Type B pancreatic cell (in vitro differentiated cells): ENCODE results near the gene PRH2. TPM values are rescaled to one million over a fixed set of nuclear protein-coding genes. Genes with fewer than 3 reads are reported as not detected.

ENCODE experiments used
- DNase-seq: peaks from one replicate; pipeline ENCODE4 v3.0.0; 2021; ENCODE audit warnings: mixed read lengths; ENCODE audit not compliant: unreplicated experiment; ENCODE audit errors: extremely low spot score
- H3K27ac Mint-ChIP-seq: 2 replicates; pipeline ENCODE4 v1.8.0; 2021; ENCODE audit warnings: mild to moderate bottlenecking, mixed read lengths
- H3K27me3 Mint-ChIP-seq: 2 replicates; pipeline ENCODE4 v1.8.0; 2021; ENCODE audit warnings: mixed read lengths
- H3K36me3 Mint-ChIP-seq: 2 replicates; pipeline ENCODE4 v1.8.0; 2021; ENCODE audit warnings: mixed read lengths
- H3K4me1 Mint-ChIP-seq: one replicate; pipeline ENCODE4 v1.8.0; 2021; ENCODE audit warnings: mixed read lengths; ENCODE audit not compliant: unreplicated experiment
- H3K4me3 Mint-ChIP-seq: 2 replicates; pipeline ENCODE4 v1.8.0; 2021; ENCODE audit warnings: mild to moderate bottlenecking, mixed read lengths
- H3K9me3 Mint-ChIP-seq: 2 replicates; pipeline ENCODE4 v1.8.0; 2021; ENCODE audit warnings: mixed read lengths
- total RNA-seq: library from RNA; stranded (reverse); gene quantifications from 2 replicates; pipeline ENCODE4 v1.2.1, GENCODE V29; 2021; ENCODE audit warnings: low replicate concordance
- TF ChIP-seq, protein P1 (sequence below): fragments of 200-600 bp; sonication (generic); conservative IDR thresholded peaks from 2 replicates; pipeline ENCODE4 v1.5.0; 2021; ENCODE audit warnings: antibody characterized with exemption, mild to moderate bottlenecking

PRH2 gene
- total RNA-seq, 1 donor from 2014 or later = not detected

DNA sequence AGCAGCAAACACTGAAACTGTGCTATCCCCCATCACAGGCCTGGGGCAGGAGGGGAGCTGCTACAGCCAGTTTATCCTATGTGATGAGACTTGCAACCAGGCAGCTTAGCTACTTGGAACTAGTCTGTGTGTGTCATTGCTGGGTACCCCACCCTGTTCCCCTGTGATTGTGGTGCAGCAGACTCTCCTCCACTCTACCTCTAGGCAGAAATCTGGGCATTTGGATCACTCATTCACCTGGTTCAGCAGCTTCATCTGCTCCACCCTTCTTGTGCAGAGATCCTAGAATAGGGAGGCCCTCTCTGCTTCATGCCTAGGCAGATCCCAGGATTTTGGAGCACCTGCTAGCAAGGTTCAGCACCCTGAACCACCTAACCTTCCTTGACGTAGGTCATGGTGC lies 28.5 kb upstream of the PRH2 start:
- Mint-ChIP-seq H3K4me1 (no peaks in the 10 kb centered on the region), H3K27me3 (no peaks in the 10 kb centered on the region), H3K4me3 (no peak overlapping the region), H3K36me3 (peaks cover 35% of the 10 kb centered on the region), H3K27ac (no peak overlapping the region), H3K9me3 (peaks cover 18% of the 10 kb centered on the region)
- TF ChIP-seq, protein P1, sequence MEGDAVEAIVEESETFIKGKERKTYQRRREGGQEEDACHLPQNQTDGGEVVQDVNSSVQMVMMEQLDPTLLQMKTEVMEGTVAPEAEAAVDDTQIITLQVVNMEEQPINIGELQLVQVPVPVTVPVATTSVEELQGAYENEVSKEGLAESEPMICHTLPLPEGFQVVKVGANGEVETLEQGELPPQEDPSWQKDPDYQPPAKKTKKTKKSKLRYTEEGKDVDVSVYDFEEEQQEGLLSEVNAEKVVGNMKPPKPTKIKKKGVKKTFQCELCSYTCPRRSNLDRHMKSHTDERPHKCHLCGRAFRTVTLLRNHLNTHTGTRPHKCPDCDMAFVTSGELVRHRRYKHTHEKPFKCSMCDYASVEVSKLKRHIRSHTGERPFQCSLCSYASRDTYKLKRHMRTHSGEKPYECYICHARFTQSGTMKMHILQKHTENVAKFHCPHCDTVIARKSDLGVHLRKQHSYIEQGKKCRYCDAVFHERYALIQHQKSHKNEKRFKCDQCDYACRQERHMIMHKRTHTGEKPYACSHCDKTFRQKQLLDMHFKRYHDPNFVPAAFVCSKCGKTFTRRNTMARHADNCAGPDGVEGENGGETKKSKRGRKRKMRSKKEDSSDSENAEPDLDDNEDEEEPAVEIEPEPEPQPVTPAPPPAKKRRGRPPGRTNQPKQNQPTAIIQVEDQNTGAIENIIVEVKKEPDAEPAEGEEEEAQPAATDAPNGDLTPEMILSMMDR = no peak
- no peak for DNase-seq

DNA sequence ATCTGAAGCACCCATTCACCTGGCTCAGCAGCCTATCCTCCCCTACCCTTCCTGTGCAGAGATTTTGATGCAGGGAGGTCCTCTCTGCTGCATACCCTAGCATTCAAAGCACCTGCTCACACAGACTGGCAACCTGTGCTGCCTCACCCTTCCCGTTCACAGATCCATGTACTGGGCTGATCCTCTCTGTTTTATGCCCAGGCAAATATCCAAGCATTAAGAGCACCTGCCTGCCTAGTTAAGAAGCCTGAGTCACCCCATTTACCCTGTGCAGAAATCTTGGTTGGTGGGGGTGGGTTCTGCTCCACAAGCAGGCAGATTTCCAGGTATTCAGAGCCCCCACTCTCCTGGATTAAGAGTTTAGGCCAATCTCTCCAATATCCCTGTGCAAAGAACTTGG lies 28.1 kb upstream of the PRH2 start:
- TF ChIP-seq, protein P1 = no peak

DNA sequence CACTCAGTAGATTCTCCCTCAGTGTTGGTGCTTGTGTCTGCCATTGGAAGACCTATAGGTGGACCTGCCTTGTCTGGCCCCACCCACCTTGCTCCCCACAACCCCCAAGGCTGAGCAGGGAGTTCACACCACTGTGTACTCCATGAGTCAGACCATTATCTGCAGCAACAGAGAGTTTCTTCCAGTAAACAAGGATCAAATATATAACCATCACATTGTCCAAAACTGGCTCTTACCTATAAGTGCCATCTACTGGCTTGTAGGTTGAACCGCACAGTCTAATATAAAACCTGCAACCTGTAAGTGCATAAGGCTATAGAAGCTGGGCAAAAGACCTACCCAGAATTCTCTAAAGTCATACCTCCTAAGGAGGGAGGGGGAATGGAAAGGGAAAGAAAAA lies 27.6 kb upstream of the PRH2 start:
- TF ChIP-seq, protein P1 = no peak
- DNase-seq = no peak
- H3K27ac Mint-ChIP-seq = no peak overlapping the region
- H3K4me1 Mint-ChIP-seq = no peaks in the 10 kb centered on the region
- peaks cover 40% of the 10 kb centered on the region for H3K36me3 Mint-ChIP-seq
- peaks cover 18% of the 10 kb centered on the region for H3K9me3 Mint-ChIP-seq
- no peak overlapping the region for H3K4me3 Mint-ChIP-seq
- H3K27me3 Mint-ChIP-seq = no peaks in the 10 kb centered on the region

More for the DNA sequence above, 28.1 kb upstream of the PRH2 start:
- peaks cover 18% of the 10 kb centered on the region for H3K9me3 Mint-ChIP-seq
- H3K4me1 Mint-ChIP-seq = no peaks in the 10 kb centered on the region
- H3K36me3 Mint-ChIP-seq = peaks cover 39% of the 10 kb centered on the region
- H3K27me3 Mint-ChIP-seq = no peaks in the 10 kb centered on the region
- H3K27ac Mint-ChIP-seq = no peak overlapping the region
- DNase-seq = no peak
- no peak overlapping the region for H3K4me3 Mint-ChIP-seq

DNA sequence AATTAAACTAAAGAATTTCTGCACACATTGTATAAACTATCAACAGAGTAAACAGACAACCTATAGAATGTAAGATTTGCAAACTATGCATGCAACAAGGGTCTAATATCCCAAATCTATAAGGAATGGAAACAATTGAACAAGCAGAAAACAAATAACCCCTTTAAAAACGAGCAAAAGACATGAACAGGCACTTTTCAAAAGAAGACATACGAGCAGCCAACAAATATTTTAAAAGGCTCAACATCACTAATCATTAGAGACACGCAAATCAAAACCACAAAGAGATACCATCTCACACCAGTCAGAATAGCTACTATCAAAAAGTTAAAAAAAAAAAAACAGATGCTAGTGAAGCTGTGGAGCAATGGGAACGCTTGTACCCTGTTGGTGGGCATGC lies 24.4 kb upstream of the PRH2 start:
- no peak for DNase-seq
- H3K27ac Mint-ChIP-seq = no peak overlapping the region
- H3K4me3 Mint-ChIP-seq = no peak overlapping the region
- TF ChIP-seq, protein P1 = no peak
- peaks cover 46% of the 10 kb centered on the region for H3K36me3 Mint-ChIP-seq
- no peaks in the 10 kb centered on the region for H3K27me3 Mint-ChIP-seq
- H3K4me1 Mint-ChIP-seq = no peaks in the 10 kb centered on the region
- peaks cover 14% of the 10 kb centered on the region for H3K9me3 Mint-ChIP-seq

DNA sequence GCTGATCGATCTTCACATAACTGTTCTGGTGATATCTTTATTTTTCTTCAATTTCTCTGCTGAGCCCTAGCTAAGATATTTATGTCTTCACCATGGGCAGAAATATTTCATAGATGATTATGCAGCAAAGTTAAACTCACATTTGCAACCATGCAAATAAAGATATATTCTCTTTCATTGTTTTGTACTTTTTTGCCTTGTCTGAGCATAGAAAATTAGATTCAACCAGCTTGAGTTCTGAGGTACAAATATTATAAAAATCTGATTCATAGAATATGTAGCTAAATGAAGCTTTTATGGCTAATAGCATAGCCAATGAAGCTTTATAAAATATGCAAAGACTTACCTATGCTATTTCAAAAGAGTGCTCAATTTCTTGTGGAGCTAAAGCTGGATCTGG lies 19.6 kb upstream of the PRH2 start, which contains the start of gene TAS2R13:
Gene TAS2R13, minus strand, starts transcription at position 101 of the 400 bp plus-strand sequence. CDS start 264 bp downstream, outside the sequence.
- no peaks in the 10 kb centered on the region for H3K27me3 Mint-ChIP-seq
- DNase-seq = no peak
- TF ChIP-seq, protein P1 = no peak
- H3K4me1 Mint-ChIP-seq = no peaks in the 10 kb centered on the region
- no peak within 1 kb of the TSS for H3K27ac Mint-ChIP-seq
- no peak within 1 kb of the TSS for H3K4me3 Mint-ChIP-seq
- H3K9me3 Mint-ChIP-seq = peaks cover 7% of the 10 kb centered on the region
- peaks cover 30% of the 10 kb centered on the region for H3K36me3 Mint-ChIP-seq

DNA sequence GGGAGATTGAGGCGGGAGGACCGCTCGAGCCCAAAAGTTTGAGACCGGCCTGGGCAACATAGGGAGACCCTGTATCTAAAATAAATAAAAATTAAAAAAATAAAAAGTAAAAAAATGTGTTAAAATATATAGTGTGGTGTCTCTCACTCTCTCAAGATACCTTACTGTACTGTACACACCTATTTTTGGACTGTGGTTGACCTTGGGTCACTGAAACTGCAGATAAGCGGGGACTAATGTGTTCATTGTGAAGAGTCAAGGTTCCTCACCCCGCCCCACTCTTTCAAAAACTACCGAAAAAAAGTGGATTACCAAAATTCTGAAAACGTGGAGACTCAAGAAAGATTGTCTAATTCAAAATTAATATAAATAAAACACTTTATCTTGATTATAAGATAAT lies 18.7 kb upstream of the PRH2 start:
- Mint-ChIP-seq H3K27ac (no peak overlapping the region), H3K36me3 (peaks cover 21% of the 10 kb centered on the region), H3K9me3 (no peaks in the 10 kb centered on the region), H3K27me3 (no peaks in the 10 kb centered on the region), H3K4me3 (no peak overlapping the region), H3K4me1 (no peaks in the 10 kb centered on the region)
- TF ChIP-seq, protein P1 = no peak
- DNase-seq = no peak
